HG02610 (cell line): Measurements from ENCODE around the gene EIF4E2.
"Not testable (repeated sequence)": the region's sequence is repeated elsewhere in the genome, so short reads cannot be mapped to it uniquely, and the experiment has no call there.

ENCODE experiments used
- ATAC-seq: cut with Tn5 transposase; IDR thresholded peaks from one replicate; pipeline ENCODE4 v1.9.1; 2021; ENCODE audit warnings: mild to moderate bottlenecking, moderate library complexity; ENCODE audit not compliant: unreplicated experiment

Gene EIF4E2

DNA sequence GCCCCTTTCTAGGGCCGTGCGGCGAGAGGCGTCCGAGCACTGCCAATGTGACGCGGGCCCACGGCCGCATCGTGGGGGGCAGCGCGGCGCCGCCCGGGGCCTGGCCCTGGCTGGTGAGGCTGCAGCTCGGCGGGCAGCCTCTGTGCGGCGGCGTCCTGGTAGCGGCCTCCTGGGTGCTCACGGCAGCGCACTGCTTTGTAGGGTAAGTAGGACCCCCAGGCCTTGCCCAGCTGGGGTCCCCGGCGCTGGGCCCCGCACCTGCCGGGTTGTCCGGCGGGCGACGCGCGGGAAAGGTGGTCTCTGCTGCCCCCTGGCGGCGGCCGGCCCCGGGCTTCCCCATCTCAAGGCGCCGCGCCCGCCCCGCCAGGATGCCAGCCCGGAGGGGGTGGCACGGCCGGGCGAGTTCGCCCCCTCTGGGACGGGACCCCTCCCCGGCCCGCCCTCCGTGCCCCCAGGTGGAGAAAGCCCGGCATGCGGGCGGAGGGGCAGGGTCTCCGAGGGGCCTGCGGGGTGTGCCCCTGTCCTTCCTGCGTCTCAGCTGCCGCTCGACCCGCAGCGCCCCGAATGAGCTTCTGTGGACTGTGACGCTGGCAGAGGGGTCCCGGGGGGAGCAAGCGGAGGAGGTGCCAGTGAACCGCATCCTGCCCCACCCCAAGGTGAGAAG is 28.4 kb upstream of the EIF4E2 start:
- no peak for ATAC-seq

DNA sequence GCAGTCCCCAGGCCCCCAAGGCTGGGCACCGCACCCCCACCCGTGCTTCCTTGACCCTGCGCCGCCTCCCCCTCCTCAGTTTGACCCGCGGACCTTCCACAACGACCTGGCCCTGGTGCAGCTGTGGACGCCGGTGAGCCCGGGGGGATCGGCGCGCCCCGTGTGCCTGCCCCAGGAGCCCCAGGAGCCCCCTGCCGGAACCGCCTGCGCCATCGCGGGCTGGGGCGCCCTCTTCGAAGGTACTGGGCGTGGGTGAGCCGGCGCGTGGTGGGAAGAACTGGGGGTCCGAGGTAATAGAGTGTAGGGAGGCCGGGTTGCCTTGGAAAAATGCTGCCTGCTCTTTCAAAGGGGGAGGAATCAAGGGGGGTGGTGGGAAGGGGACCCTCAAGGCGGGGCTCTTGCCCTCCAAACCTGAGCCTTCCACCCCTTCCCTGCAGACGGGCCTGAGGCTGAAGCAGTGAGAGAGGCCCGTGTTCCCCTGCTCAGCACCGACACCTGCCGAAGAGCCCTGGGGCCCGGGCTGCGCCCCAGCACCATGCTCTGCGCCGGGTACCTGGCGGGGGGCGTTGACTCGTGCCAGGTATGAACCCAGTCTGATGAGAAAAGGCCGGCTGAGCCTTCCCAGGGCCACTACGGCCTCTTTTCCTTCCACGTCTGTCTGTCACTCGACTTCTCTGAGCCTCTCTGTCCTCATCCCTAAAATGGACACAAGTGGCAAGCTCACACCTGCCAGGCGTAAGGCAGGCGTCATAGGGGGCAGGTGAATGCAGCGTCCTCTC is 27.7 kb upstream of the EIF4E2 start:
- ATAC-seq, result no peak

DNA sequence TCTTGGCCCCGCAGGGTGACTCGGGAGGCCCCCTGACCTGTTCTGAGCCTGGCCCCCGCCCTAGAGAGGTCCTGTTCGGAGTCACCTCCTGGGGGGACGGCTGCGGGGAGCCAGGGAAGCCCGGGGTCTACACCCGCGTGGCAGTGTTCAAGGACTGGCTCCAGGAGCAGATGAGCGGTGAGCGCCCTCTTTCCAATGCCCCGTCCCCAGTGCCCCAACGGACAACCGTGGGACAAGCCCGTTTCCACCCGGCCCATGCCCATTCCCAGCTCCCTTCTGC is 27.1 kb upstream of the EIF4E2 start:
- ATAC-seq, result no peak

DNA sequence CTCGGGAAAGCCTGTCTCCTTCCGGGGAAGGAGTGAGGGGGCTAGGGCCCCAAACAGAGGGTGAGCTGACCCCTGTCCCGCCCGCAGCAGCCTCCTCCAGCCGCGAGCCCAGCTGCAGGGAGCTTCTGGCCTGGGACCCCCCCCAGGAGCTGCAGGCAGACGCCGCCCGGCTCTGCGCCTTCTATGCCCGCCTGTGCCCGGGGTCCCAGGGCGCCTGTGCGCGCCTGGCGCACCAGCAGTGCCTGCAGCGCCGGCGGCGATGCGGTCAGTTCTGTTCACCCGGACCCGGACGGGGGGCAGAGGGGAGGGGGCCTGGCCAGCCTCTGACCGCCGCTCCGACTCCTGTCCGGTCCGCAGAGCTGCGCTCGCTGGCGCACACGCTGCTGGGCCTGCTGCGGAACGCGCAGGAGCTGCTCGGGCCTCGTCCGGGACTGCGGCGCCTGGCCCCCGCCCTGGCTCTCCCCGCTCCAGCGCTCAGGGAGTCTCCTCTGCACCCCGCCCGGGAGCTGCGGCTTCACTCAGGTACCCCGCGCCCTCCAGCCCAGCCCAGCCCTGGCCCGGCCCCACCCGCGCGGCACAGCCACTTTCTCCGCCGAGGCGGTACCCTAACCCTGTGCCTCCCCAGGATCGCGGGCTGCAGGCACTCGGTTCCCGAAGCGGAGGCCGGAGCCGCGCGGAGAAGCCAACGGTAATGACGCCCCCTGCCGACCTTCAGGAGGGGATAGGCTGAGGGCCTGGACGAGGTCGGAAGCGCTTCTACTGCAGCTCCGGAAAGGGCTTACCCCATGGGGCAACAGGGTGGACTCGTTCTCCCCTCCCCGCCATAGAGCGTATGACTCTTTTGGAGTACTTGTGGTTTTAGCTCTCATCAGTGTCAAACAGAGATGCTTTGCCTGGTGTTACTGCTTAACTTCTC is 26.5 kb upstream of the EIF4E2 start:
- no peak for ATAC-seq

DNA sequence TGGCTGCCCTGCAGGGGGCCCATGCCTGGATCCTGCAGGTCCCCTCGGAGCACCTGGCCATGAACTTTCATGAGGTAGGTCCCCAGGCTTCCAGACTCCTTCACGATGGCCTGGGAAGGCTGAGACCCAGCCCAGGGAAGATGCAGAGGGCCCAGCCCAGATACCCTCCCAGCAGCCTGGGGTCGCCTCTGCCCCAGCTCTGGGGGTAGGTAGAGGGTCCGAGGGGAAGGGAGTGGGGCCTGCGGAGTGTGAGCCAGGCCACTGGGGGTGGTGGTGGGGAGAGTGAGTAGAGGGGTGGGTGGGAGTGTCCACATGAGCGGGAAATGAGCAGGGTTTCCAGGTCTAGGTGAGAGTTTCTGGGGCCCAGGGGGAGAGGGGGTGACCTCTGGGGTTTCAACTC is 25.7 kb upstream of the EIF4E2 start:
- no peak for ATAC-seq

DNA sequence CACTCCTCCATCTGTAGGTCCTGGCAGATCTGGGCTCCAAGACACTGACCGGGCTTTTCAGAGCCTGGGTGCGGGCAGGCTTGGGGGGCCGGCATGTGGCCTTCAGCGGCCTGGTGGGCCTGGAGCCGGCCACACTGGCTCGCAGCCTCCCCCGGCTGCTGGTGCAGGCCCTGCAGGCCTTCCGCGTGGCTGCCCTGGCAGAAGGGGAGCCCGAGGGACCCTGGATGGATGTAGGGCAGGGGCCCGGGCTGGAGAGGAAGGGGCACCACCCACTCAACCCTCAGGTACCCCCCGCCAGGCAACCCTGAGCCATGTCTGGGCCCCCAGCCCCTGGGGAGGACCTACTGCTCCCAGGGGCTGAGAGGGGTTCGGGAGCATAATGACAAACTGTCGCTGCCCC is 25.3 kb upstream of the EIF4E2 start:
- ATAC-seq, result no peak

DNA sequence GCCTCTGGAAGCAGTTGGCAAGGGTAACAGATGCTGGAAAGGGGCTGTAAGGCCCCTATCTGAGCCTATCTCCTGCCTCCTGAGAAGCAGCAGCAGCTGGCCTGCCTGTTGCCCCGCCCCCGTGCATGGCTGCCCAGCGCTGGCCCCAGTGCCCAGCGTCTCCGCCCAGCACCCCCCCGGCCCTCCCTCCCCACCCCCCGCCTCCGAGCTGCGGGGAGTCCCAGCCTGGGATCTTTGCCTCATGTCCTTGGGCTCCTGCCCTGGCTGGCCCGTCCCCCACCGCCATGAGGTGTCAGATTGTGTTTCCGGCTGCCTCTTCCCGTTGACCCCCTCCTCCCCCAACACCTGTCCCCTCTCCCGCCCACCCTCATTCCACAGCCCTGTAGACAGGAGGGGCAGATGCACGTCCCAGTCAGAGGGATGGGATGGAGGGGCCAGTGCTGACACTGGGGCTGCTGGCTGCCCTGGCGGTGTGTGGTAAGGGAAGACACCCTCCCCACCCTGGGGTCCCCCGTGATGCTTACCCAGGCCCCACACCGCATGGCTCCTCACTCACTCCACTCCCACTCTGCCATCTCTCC is 24.6 kb upstream of the EIF4E2 start, which contains the start of gene CHRND:
TSS of gene CHRND (plus strand) at position 370 of the 581 bp plus-strand sequence. CDS start at position 426, 56 bp downstream.
- ATAC-seq, result no peak

DNA sequence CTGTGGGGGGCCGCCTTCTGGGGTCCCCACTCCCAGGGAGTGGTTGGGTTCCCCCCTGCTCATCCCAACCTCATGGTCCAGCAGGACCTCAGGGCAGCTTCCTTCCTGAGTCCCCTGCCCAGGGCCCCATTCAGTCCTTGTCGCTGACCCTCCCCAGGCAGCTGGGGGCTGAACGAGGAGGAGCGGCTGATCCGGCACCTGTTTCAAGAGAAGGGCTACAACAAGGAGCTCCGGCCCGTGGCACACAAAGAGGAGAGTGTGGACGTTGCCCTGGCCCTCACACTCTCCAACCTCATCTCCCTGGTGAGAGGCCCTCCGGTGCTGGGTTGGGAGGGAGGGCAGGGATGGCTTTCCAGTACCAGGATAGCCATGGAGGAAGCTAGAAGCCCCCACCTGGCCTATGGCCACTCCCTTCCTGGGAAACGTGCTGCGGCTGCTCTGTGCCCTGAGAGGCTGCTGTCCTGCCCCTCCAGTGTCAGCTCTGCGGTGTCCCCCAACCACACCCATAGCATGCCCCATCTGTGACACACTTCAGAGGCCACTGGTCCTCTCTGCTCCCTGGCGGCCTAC is 24.0 kb upstream of the EIF4E2 start:
- no peak for ATAC-seq

DNA sequence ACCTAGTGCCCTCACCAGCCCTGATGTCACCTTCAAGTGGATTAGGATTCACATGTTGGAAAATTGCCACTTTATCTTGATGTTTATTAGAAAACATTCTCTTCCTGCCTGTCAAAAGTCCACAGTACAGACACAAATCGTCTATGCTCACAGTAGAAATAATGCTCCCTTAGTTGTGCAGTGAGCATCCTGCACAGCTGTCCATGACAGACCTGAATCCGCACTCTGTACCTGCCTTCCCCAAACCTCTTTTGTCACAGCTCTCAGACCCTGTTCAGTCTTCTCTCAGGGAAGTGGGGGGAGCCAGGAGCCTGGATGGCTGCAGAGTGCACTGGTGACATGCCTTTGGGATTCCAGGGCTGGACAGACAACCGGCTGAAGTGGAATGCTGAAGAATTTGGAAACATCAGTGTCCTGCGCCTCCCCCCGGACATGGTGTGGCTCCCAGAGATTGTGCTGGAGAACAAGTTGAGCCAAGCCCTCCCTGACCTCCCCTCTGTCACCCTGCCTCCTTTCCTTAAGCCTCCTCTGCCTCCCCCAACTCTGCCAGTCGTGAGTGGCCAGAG is 22.5 kb upstream of the EIF4E2 start:
- ATAC-seq, result no peak

DNA sequence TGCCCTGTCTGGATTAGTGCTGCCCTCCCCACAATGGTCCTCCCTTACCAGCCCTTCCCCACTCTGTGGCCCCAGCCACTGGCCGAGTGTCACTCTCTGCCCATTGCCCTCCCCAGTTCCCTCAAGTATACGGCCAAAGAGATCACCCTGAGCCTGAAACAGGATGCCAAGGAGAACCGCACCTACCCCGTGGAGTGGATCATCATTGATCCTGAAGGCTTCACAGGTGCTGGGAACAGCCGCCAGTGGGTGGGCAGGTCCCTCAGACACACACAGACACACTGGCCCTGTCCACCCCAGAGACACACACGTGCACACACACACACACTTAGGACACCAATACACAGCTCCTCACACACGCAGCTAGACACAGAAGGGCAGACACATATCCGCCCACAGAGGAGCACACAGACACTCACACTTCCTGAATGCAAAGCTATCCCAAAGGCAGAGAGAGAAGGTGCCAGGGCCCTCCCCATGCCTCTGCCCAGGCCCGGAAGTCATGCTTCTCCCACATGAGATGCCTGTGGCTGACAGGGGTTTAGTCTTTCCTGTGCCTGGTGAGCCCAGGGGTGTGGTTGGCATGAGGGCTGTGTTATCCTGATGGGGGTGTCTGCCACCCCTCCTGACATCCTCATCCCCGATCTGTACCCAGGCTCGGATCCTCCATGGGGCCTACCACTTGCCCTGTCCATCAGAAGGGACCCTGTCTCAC is 21.6 kb upstream of the EIF4E2 start:
- no peak for ATAC-seq

DNA sequence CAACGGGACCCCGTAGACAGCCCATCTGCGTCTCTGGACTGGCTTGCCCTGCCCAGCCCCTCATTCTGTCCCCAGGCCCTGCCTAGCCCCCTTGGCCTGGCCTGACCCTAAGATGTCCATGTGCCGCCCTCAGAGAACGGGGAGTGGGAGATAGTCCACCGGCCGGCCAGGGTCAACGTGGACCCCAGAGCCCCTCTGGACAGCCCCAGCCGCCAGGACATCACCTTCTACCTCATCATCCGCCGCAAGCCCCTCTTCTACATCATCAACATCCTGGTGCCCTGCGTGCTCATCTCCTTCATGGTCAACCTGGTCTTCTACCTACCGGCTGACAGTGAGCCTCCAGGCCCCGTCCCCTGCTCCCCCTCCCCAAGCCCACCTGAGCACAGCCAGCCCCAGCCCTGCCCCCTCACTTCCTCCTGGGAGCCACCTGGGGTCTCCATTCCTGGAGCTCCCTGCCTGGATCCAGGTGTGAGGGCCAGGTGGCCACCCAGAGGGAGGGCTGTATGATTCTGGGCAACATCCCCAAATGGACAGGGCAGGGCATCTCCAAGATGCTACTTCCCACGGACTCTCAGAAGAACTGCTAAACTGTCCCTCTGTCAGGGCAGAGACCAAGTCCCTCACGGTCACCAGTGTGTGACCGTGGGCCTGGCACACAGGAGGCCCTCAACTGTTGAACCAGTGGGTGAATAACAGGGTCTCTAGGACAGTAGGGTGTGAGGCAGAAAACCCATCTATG is 20.5 kb upstream of the EIF4E2 start:
- ATAC-seq, result no peak

DNA sequence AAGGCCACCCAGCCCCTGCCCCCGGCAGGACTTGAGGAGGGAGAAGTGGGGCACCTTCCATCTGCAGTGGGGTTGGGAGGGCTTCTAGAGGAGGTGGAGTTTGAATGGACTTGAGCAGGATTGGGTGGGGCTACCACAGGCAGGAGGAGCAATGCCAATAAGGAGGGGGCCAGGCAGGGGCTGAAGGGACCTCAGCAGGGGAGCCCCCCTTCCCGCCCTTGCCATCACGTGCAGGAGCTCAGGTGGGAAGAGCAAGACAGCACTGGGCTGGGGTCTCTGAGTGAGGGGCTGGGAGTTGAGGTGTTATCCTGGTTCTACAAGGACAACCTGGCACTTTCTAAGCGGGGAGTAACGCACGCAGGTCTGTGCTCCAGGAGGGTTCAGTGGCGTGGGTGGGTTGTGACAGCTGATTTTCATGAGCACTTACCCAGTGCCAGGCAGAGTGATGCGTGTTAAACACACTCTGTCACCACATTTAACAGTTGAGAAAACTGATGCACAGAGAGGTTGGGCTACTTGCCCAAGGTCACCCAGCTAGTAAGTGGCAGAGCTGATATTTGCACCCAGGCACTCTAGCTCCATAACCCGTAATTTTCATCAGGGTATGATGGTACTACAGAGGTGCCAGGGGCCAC is 19.7 kb upstream of the EIF4E2 start:
- ATAC-seq, result no peak

DNA sequence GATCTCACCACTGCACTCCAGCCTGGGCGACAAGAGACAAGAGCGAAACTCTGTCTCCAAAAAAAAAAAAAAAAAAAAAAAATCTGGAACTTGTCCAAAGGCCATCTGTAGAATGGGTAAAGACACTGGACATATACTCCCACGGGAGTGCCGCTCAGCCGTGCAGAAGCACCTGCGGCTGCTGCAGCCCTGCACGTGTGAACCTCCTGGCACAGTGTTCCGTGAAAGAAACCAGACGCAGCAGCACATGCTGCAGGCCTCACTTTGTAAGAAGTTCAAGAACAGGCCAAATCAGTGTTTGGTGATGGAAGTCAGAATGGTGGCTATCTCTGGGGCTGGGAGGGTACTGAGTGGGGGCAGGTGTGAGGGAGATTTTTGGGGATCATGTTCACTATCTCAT is 18.1 kb upstream of the EIF4E2 start:
- no peak for ATAC-seq

DNA sequence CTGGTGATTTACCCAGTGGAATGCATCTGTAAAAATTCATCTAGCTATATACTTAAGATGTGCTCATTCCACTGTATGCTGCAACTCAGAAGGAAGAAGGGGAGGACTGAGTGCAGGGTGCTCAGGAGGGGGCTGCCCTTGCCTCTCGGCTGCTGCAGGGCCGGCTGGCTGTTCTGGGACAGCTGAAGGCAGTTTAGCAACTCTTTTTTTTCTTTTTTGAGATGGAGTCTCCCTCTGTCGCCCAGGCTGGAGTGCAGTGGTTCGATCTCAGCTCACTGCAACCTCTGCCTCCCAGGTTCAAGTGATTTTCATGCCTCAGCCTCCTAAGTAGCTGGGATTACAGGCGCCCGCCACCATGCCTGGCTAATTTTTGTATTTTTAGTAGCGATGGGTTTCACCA is 17.7 kb upstream of the EIF4E2 start:
- not testable (repeated sequence) for ATAC-seq

DNA sequence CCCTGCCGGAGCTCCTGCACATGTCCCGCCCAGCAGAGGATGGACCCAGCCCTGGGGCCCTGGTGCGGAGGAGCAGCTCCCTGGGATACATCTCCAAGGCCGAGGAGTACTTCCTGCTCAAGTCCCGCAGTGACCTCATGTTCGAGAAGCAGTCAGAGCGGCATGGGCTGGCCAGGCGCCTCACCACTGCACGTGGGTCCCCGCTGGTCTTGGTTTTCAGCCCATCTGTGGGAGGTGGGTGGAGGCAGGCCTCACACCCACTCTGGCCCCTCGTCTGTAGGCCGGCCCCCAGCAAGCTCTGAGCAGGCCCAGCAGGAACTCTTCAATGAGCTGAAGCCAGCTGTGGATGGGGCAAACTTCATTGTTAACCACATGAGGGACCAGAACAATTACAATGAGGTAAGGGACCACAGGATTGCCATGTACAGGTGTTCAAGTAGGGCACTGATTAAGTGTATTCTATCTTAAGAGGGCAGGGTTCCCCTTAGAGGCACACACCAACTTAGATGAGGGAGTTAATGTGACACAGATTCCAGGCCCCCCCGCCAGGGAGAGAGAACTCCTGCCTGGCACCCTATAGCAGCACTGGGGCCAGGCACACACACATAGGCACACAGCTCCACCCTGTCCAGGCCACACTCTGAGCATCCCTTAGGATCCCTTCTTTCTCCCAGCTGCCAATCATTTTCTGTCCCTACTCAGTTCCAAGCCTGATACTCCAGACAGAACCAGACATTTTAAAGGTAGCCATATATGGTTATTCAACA is 16.4 kb upstream of the EIF4E2 start:
- no peak for ATAC-seq

DNA sequence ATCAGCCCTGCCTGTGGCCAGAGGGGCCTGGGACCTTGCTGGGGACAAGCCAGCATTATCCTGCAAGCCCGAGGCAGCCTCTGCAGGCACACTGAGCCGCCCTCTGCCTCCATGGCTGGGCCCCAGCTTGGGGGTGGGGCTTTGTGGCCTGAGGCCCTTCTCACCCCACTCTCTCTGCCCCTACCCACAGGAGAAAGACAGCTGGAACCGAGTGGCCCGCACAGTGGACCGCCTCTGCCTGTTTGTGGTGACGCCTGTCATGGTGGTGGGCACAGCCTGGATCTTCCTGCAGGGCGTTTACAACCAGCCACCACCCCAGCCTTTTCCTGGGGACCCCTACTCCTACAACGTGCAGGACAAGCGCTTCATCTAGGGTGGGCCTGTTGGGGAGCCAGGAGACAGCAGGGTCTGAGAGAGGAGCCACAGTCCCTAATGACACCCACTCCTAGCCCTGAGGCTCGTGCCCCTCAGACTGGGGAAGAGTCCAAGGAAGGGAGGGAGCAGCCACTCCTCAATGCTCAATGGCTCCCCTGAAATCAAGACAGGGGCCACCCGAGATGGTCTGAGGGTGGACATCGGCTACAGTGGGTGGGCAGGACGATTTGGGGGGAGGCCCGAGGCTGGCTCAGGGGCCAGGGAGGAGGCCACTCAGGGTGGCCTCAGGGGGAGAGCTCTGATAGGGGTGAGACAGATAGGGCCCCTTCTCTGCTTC is 15.4 kb upstream of the EIF4E2 start:
- ATAC-seq, result no peak

DNA sequence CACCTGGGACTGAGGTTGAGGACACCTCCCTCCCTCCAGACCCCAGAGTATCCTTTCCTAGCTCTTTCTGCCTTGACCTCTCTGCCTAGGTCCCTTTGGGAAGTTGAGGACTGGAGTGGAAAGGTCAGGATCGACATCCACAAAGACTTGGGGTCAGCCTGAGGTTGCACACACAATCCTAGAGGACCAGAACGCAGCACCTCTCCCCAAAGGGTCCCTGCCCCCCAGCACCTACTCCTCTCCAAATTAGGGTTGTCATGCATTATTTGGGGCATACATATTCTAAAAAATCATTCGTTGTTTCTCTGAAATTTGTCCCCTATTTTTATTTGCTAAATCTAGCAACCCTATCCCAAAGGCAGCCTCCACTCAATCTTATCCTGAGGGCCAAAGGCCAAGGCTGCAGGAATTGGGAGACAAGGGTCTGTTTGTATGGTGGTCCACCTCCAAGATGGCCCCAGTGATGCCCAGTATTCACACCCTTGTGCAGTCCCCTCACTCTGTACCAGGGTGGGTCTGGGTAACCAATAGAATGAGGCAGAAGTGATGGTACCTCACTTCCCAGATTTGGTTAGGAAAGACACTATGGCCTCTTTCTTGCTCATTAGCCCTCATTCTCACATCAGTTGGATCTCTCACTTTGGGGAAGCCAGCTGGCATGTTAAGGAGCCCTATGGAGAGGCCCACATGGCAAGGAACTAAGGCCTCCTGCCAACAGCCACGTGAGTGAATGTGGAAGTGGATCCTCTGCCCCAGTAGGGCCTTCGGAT is 14.5 kb upstream of the EIF4E2 start:
- no peak for ATAC-seq
